Neural progenitor cell (in vitro differentiated cells): ENCODE data around the gene RUNX1. TPM values are rescaled to one million over a fixed set of nuclear protein-coding genes. Genes with fewer than 3 reads are reported as not detected.

Experiments used
- DNase-seq: peaks from one replicate; pipeline ENCODE4 v3.0.0-alpha.2; 2016; ENCODE audit warnings: low spot score
- H2AFZ ChIP-seq: fragments of 200-600 bp; sonication (generic); replicated peaks from 2 replicates; pipeline ENCODE4 v1.6.1; 2016; ENCODE audit warnings: antibody characterized with exemption
- H3F3A ChIP-seq: fragments of 200-600 bp; sonication (generic); 2 replicates; pipeline ENCODE4 v1.6.1; 2016; ENCODE audit warnings: antibody characterized with exemption, low read depth
- H3K27ac ChIP-seq: fragments of 200-600 bp; sonication (generic); 2 replicates; pipeline ENCODE4 v1.5.1; 2016; ENCODE audit warnings: mild to moderate bottlenecking
- H3K27me3 ChIP-seq: fragments of 200-600 bp; sonication (generic); 2 replicates; pipeline ENCODE4 v1.6.1; 2016; ENCODE audit warnings: mild to moderate bottlenecking, moderate library complexity
- H3K36me3 ChIP-seq: fragments of 200-600 bp; sonication (generic); 2 replicates; pipeline ENCODE4 v1.5.1; 2016
- H3K4me1 ChIP-seq: fragments of 200-600 bp; sonication (generic); 2 replicates; pipeline ENCODE4 v1.6.1; 2016; ENCODE audit warnings: mixed run types
- H3K4me2 ChIP-seq: fragments of 200-600 bp; sonication (generic); 2 replicates; pipeline ENCODE4 v1.6.1; 2016
- H3K4me3 ChIP-seq: fragments of 200-600 bp; sonication (generic); 2 replicates; pipeline ENCODE4 v1.5.1; 2016
- H3K79me2 ChIP-seq: fragments of 200-600 bp; sonication (generic); 2 replicates; pipeline ENCODE4 v1.6.1; 2016; ENCODE audit warnings: low read depth
- H3K9ac ChIP-seq: fragments of 200-600 bp; sonication (generic); 2 replicates; pipeline ENCODE4 v1.6.1; 2016
- H3K9me3 ChIP-seq: fragments of 200-600 bp; sonication (generic); 2 replicates; pipeline ENCODE4 v1.5.1; 2016; ENCODE audit warnings: low read depth
- H4K20me1 ChIP-seq: fragments of 200-600 bp; sonication (generic); 2 replicates; pipeline ENCODE4 v1.6.1; 2016; ENCODE audit warnings: low read depth
- H3K27ac Mint-ChIP-seq: 3 replicates; pipeline ENCODE4 v1.8.0; 2021; ENCODE audit warnings: mixed read lengths
- H3K27me3 Mint-ChIP-seq: 2 replicates; pipeline ENCODE4 v1.8.0; 2022; ENCODE audit warnings: low read depth, mild to moderate bottlenecking, inconsistent platforms, moderate library complexity, mixed read lengths; ENCODE audit not compliant: insufficient read depth
- H3K36me3 Mint-ChIP-seq: 3 replicates; pipeline ENCODE4 v1.8.0; 2021; ENCODE audit warnings: mixed read lengths
- H3K4me1 Mint-ChIP-seq: 3 replicates; pipeline ENCODE4 v1.8.0; 2021; ENCODE audit warnings: mixed read lengths
- H3K4me3 Mint-ChIP-seq: 3 replicates; pipeline ENCODE4 v1.8.0; 2021; ENCODE audit warnings: mild to moderate bottlenecking, moderate library complexity, mixed read lengths
- H3K9me3 Mint-ChIP-seq: 3 replicates; pipeline ENCODE4 v1.8.0; 2020; ENCODE audit warnings: mixed read lengths
- EZH2 ChIP-seq: fragments of 200-600 bp; sonication (generic); IDR thresholded peaks from 2 replicates; pipeline ENCODE4 v1.6.1; 2017; ENCODE audit warnings: antibody characterized with exemption, mild to moderate bottlenecking, moderate library complexity
- EZH2phosphoT487 ChIP-seq: fragments of 200-600 bp; sonication (generic); IDR thresholded peaks from 2 replicates; pipeline ENCODE4 v1.6.1; 2017; ENCODE audit warnings: antibody characterized with exemption
- total RNA-seq: library from RNA; depleted of rRNA; stranded (reverse); fragments of >200 nt; gene quantifications from 2 replicates; pipeline ENCODE4 v1.2.3, GENCODE V29; 2015; ENCODE audit warnings: low replicate concordance
- TF ChIP-seq, protein P1 (sequence below): fragments of 200-600 bp; sonication (generic); IDR thresholded peaks from 2 replicates; pipeline ENCODE4 v1.5.1; 2017; ENCODE audit warnings: antibody characterized with exemption, mild to moderate bottlenecking

The RUNX1 gene
- total RNA-seq, 1 donor from 2014 or later = 0.09 TPM

GRCh38 chr21:35011681-35012080 lies 37.4 kb downstream of the RUNX1 start:
- Mint-ChIP-seq H3K4me1 (peaks cover 9% of the 10 kb centered on the region), H3K4me3 (no peak overlapping the region), H3K27me3 (no peaks in the 10 kb centered on the region), H3K36me3 (no peaks in the 10 kb centered on the region), H3K9me3 (no peaks in the 10 kb centered on the region), H3K27ac (no peak overlapping the region)
- Histone ChIP-seq H3K27ac (no peak overlapping the region), H2AFZ (no peak overlapping the region), H3K36me3 (no peaks in the 10 kb centered on the region), H3K4me1 (peaks cover 7% of the 10 kb centered on the region), H3K27me3 (no peaks in the 10 kb centered on the region), H3K9ac (no peak overlapping the region), H3K79me2 (no peaks in the 10 kb centered on the region), H3K4me3 (no peak overlapping the region), H3K9me3 (no peaks in the 10 kb centered on the region), H3K4me2 (no peak overlapping the region), H3F3A (no peaks in the 10 kb centered on the region), H4K20me1 (no peaks in the 10 kb centered on the region)
- no peak for DNase-seq
- TF ChIP-seq, protein P1, sequence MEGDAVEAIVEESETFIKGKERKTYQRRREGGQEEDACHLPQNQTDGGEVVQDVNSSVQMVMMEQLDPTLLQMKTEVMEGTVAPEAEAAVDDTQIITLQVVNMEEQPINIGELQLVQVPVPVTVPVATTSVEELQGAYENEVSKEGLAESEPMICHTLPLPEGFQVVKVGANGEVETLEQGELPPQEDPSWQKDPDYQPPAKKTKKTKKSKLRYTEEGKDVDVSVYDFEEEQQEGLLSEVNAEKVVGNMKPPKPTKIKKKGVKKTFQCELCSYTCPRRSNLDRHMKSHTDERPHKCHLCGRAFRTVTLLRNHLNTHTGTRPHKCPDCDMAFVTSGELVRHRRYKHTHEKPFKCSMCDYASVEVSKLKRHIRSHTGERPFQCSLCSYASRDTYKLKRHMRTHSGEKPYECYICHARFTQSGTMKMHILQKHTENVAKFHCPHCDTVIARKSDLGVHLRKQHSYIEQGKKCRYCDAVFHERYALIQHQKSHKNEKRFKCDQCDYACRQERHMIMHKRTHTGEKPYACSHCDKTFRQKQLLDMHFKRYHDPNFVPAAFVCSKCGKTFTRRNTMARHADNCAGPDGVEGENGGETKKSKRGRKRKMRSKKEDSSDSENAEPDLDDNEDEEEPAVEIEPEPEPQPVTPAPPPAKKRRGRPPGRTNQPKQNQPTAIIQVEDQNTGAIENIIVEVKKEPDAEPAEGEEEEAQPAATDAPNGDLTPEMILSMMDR = no peak
- no peak for TF ChIP-seq EZH2
- TF ChIP-seq EZH2phosphoT487 = no peak

- Mint-ChIP-seq H3K9me3 (no peaks in the 10 kb centered on the region), H3K27me3 (no peaks in the 10 kb centered on the region), H3K27ac (no peak overlapping the region), H3K36me3 (no peaks in the 10 kb centered on the region), H3K4me1 (peaks cover 9% of the 10 kb centered on the region), H3K4me3 (no peak overlapping the region)
- no peaks in the 10 kb centered on the region for H4K20me1 ChIP-seq
- H3K4me2 ChIP-seq = no peak overlapping the region
- no peaks in the 10 kb centered on the region for H3F3A ChIP-seq
- no peak for TF ChIP-seq EZH2phosphoT487
- TF ChIP-seq, protein P1 = no peak
- no peak for TF ChIP-seq EZH2
- no peak overlapping the region for H2AFZ ChIP-seq
- H3K36me3 ChIP-seq = no peaks in the 10 kb centered on the region
- H3K27me3 ChIP-seq = no peaks in the 10 kb centered on the region
- peaks cover 7% of the 10 kb centered on the region for H3K4me1 ChIP-seq
- H3K79me2 ChIP-seq = no peaks in the 10 kb centered on the region
- H3K9me3 ChIP-seq = no peaks in the 10 kb centered on the region
- H3K9ac ChIP-seq = no peak overlapping the region
- H3K4me3 ChIP-seq = no peak overlapping the region
- no peak for DNase-seq
- H3K27ac ChIP-seq = no peak overlapping the region
Observed at GRCh38 chr21:35010447-35010846, 38.7 kb downstream of the RUNX1 start.

GRCh38 chr21:35007348-35007747 lies 41.8 kb downstream of the RUNX1 start:
- H3K27me3 ChIP-seq = no peaks in the 10 kb centered on the region
- TF ChIP-seq, protein P1 = no peak
- TF ChIP-seq EZH2phosphoT487 = no peak
- H3K27ac Mint-ChIP-seq = no peak overlapping the region
- peaks cover 9% of the 10 kb centered on the region for H3K4me1 Mint-ChIP-seq
- H3K36me3 ChIP-seq = no peaks in the 10 kb centered on the region
- H2AFZ ChIP-seq = no peak overlapping the region
- no peak for DNase-seq
- H3K27me3 Mint-ChIP-seq = no peaks in the 10 kb centered on the region
- no peaks in the 10 kb centered on the region for H3F3A ChIP-seq
- H3K4me1 ChIP-seq = peaks cover 7% of the 10 kb centered on the region
- no peak overlapping the region for H3K4me3 ChIP-seq
- no peaks in the 10 kb centered on the region for H3K9me3 Mint-ChIP-seq
- no peaks in the 10 kb centered on the region for H3K9me3 ChIP-seq
- H3K4me3 Mint-ChIP-seq = no peak overlapping the region
- no peaks in the 10 kb centered on the region for H3K79me2 ChIP-seq
- no peaks in the 10 kb centered on the region for H4K20me1 ChIP-seq
- H3K36me3 Mint-ChIP-seq = no peaks in the 10 kb centered on the region
- no peak overlapping the region for H3K27ac ChIP-seq
- H3K9ac ChIP-seq = no peak overlapping the region
- no peak overlapping the region for H3K4me2 ChIP-seq
